HEK293 (cell line): Measurements from ENCODE around the gene KLF11.

ENCODE experiments used
- CTCF ChIA-PET: fragments of 350-600 bp; formaldehyde crosslinking; extraction: SDS; loops from one replicate; lab custom pipeline; 2021; ENCODE audit warnings: antibody characterized with exemption; lab: Yijun Ruan, JAX
- POLR2A ChIA-PET: fragments of 300-600 bp; formaldehyde crosslinking; extraction: SDS; loops from one replicate; lab custom pipeline; 2020; ENCODE audit warnings: antibody characterized with exemption, inconsistent platforms; lab: Yijun Ruan, JAX
- H3K27ac ChIP-seq: fragments of 200-500 bp; sonication (Bioruptor generic); 2 replicates; pipeline ENCODE4 v1.5.1; 2014; ENCODE audit warnings: low read depth, low read length, control low read depth, inconsistent platforms; ENCODE audit errors: extremely low read depth
- H3K36me3 ChIP-seq, 2 experiments: fragments of 200-500 bp in 1 of 2; sonication (Bioruptor generic) in 1 of 2; 1 replicate in 1 of 2; 2 replicates in 1 of 2; pipeline ENCODE4 v1.5.1; 2014 to 2017; ENCODE audit warnings: inconsistent platforms in 2 of 2, low read length in 2 of 2; ENCODE audit not compliant: control insufficient read depth in 2 of 2, insufficient read depth in 1 of 2
- H3K4me1 ChIP-seq: fragments of 200-500 bp; sonication (Bioruptor generic); 2 replicates; pipeline ENCODE4 v1.5.1; 2014; ENCODE audit warnings: mild to moderate bottlenecking, low read length, inconsistent platforms; ENCODE audit not compliant: control insufficient read depth, insufficient read depth
- H3K4me3 ChIP-seq: 2 replicates; pipeline ENCODE4 v1.5.1; 2011; ENCODE audit warnings: low read depth, mild to moderate bottlenecking, control low read depth, low read length, moderate library complexity
- H3K9me3 ChIP-seq: fragments of 200-500 bp; sonication (Bioruptor generic); 2 replicates; pipeline ENCODE4 v1.5.1; 2014; ENCODE audit warnings: low read depth, low read length, inconsistent platforms; ENCODE audit not compliant: control insufficient read depth, insufficient read depth
- BCL11B ChIP-seq: fragments of 450-650 bp; formaldehyde crosslinking; IDR thresholded peaks from 2 replicates; pipeline ENCODE4 v1.5.1; 2016; ENCODE audit warnings: low read depth, missing biosample characterization, missing genetic modification characterization
- GLIS2 ChIP-seq: fragments of 450-650 bp; formaldehyde crosslinking; IDR thresholded peaks from 2 replicates; pipeline ENCODE4 v1.5.1; 2016; ENCODE audit warnings: missing biosample characterization, missing genetic modification characterization
- RBAK ChIP-seq: fragments of 450-650 bp; formaldehyde crosslinking; IDR thresholded peaks from 2 replicates; pipeline ENCODE4 v1.5.1; 2016; ENCODE audit warnings: missing biosample characterization, missing genetic modification characterization
- TCF7L2 ChIP-seq: IDR thresholded peaks from 2 replicates; pipeline ENCODE4 v1.6.1; 2011; ENCODE audit warnings: low read depth, mild to moderate bottlenecking, inconsistent platforms, low read length, moderate library complexity, borderline replicate concordance
- WT1 ChIP-seq: fragments of 450-650 bp; formaldehyde crosslinking; IDR thresholded peaks from 2 replicates; pipeline ENCODE4 v1.5.1; 2016; ENCODE audit warnings: missing biosample characterization, missing genetic modification characterization
- YY1 ChIP-seq: fragments of 450-650 bp; formaldehyde crosslinking; IDR thresholded peaks from 2 replicates; pipeline ENCODE4 v1.5.1; 2018; ENCODE audit warnings: missing biosample characterization, missing genetic modification characterization
- YY2 ChIP-seq: fragments of 450-650 bp; formaldehyde crosslinking; IDR thresholded peaks from 2 replicates; pipeline ENCODE4 v1.5.1; 2016; ENCODE audit warnings: missing biosample characterization, missing genetic modification characterization
- ZBTB21 ChIP-seq: fragments of 450-650 bp; formaldehyde crosslinking; IDR thresholded peaks from 2 replicates; pipeline ENCODE4 v1.5.1; 2017; ENCODE audit warnings: missing biosample characterization, missing genetic modification characterization
- ZBTB26 ChIP-seq: fragments of 450-650 bp; formaldehyde crosslinking; optimal IDR thresholded peaks from 2 replicates; pipeline ENCODE3; 2016; ENCODE audit warnings: missing biosample characterization, mild to moderate bottlenecking, missing genetic modification characterization
- ZBTB44 ChIP-seq: fragments of 450-650 bp; IDR thresholded peaks from 2 replicates; pipeline ENCODE4 v1.5.1; 2018; ENCODE audit warnings: missing biosample characterization, mild to moderate bottlenecking, missing genetic modification characterization
- ZNF138 ChIP-seq: fragments of 450-650 bp; formaldehyde crosslinking; IDR thresholded peaks from 2 replicates; pipeline ENCODE4 v1.5.1; 2016; ENCODE audit warnings: missing biosample characterization, missing genetic modification characterization, borderline replicate concordance
- ZNF16 ChIP-seq: fragments of 450-650 bp; formaldehyde crosslinking; IDR thresholded peaks from 2 replicates; pipeline ENCODE4 v1.5.1; 2016; ENCODE audit warnings: low read depth, missing biosample characterization, missing genetic modification characterization
- ZNF174 ChIP-seq: fragments of 450-650 bp; formaldehyde crosslinking; IDR thresholded peaks from 2 replicates; pipeline ENCODE4 v1.5.0; 2017; ENCODE audit warnings: missing biosample characterization, mild to moderate bottlenecking, missing genetic modification characterization
- ZNF398 ChIP-seq: fragments of 450-650 bp; formaldehyde crosslinking; IDR thresholded peaks from 2 replicates; pipeline ENCODE4 v1.5.1; 2017; ENCODE audit warnings: missing biosample characterization, missing genetic modification characterization
- ZNF521 ChIP-seq: fragments of 450-650 bp; formaldehyde crosslinking; IDR thresholded peaks from 2 replicates; pipeline ENCODE4 v1.5.1; 2017; ENCODE audit warnings: missing biosample characterization, mild to moderate bottlenecking, missing genetic modification characterization
- ZNF548 ChIP-seq: fragments of 450-650 bp; formaldehyde crosslinking; IDR thresholded peaks from 2 replicates; pipeline ENCODE4 v1.5.1; 2016; ENCODE audit warnings: missing biosample characterization, missing genetic modification characterization
- ZNF549 ChIP-seq: fragments of 450-650 bp; IDR thresholded peaks from 2 replicates; pipeline ENCODE4 v1.5.1; 2018; ENCODE audit warnings: missing biosample characterization, missing genetic modification characterization, mild to moderate bottlenecking, inconsistent platforms, moderate library complexity
- ZNF600 ChIP-seq: fragments of 450-650 bp; formaldehyde crosslinking; IDR thresholded peaks from 2 replicates; pipeline ENCODE4 v1.5.1; 2016; ENCODE audit warnings: missing biosample characterization, missing genetic modification characterization
- ZNF629 ChIP-seq: fragments of 450-650 bp; formaldehyde crosslinking; IDR thresholded peaks from 2 replicates; pipeline ENCODE4 v1.5.1; 2017; ENCODE audit warnings: missing biosample characterization, missing genetic modification characterization
- ZNF76 ChIP-seq: fragments of 450-650 bp; formaldehyde crosslinking; IDR thresholded peaks from 2 replicates; pipeline ENCODE4; 2016; ENCODE audit warnings: low read depth, missing biosample characterization, missing genetic modification characterization, borderline replicate concordance
- ZNF768 ChIP-seq: fragments of 450-650 bp; formaldehyde crosslinking; IDR thresholded peaks from 2 replicates; pipeline ENCODE4 v1.5.1; 2018; ENCODE audit warnings: missing biosample characterization, mild to moderate bottlenecking, missing genetic modification characterization
- ZNF776 ChIP-seq: fragments of 450-650 bp; formaldehyde crosslinking; IDR thresholded peaks from 2 replicates; pipeline ENCODE4 v1.5.0; 2017; ENCODE audit warnings: missing biosample characterization, missing genetic modification characterization, borderline replicate concordance
- ZSCAN5A ChIP-seq: fragments of 450-650 bp; formaldehyde crosslinking; IDR thresholded peaks from 2 replicates; pipeline ENCODE4 v1.5.1; 2016; ENCODE audit warnings: missing biosample characterization, missing genetic modification characterization

Gene KLF11

GRCh38 chr2:10039658-10040410, 3.5 kb upstream of the KLF11 start:
- Histone ChIP-seq H3K36me3 (no peaks in the 10 kb centered on the region), H3K4me1 (peaks cover 2% of the 10 kb centered on the region), H3K27ac (no peak overlapping the region), H3K9me3 (no peaks in the 10 kb centered on the region), H3K4me3 (no peak overlapping the region)
- ChIA-PET CTCF (interaction anchor here (1.5 kb wide), 1 partner anchor 55 kb away, joined by 4 read pairs; no protein-coding TSS in a partner anchor), POLR2A (no interaction called here)
- TF ChIP-seq ZBTB21 (tag by site-specific recombination) (no peak), ZNF76 (tag by site-specific recombination) (no peak), RBAK (no peak), ZNF398 (tag by site-specific recombination) (no peak), ZSCAN5A (no peak), ZNF549 (no peak), WT1 (tag by site-specific recombination) (no peak), ZNF521 (no peak), TCF7L2 (no peak), YY1 (tag by site-specific recombination) (no peak), BCL11B (tag by site-specific recombination) (no peak)

- H3K27ac ChIP-seq, result no peak overlapping the region
- peaks cover 2% of the 10 kb centered on the region for H3K4me1 ChIP-seq
- TF ChIP-seq YY2 (no peak), ZNF776 (tag by site-specific recombination) (no peak), ZNF174 (tag by site-specific recombination) (no peak), ZNF600 (tag by site-specific recombination) (no peak), ZBTB26 (tag by site-specific recombination) (no peak), ZNF768 (tag by site-specific recombination) (no peak), ZNF548 (tag by site-specific recombination) (no peak), GLIS2 (no peak), ZNF629 (no peak), ZNF16 (tag by site-specific recombination) (no peak), ZBTB44 (tag by site-specific recombination) (no peak), ZNF138 (tag by site-specific recombination) (no peak)
- POLR2A ChIA-PET, result no interaction called here
- peaks cover 0 to 6% of the 10 kb centered on the region in 2 experiments; a peak in 1 of 3 replicates for H3K36me3 ChIP-seq
- H3K4me3 ChIP-seq, result no peak overlapping the region
- CTCF ChIA-PET, result interaction anchor here (1.4 kb wide), 1 partner anchor 58 kb away, joined by 4 read pairs; no protein-coding TSS in a partner anchor
- H3K9me3 ChIP-seq, result no peaks in the 10 kb centered on the region
Observed at GRCh38 chr2:10041711-10042110, 1.6 kb upstream of the KLF11 start.
